Measurements from ENCODE around the gene NBL1.

DNA sequence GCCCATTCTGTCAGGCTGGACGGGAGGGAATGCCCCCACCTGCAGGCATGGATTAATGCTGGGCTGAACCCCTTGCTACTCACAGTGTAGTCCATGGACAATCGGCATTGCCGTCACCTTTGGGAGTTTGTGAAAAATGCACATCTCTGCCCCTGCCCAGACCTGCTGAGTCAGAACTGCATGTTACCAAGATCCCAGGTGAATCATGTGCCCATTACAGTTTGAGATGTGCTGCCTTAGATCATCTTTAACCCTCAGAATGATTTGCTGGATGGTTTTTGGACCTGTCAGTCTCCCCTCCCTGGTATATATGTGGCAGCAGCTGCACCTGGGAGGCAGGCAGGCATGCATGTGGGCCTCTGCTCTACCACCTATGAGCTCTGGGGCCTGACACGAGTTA is 35.6 kb downstream of the NBL1 start:
- TF ChIP-seq CTCF (IDR thresholded peaks at IDR 0.05; ENCODE audit: insufficient read depth, low read length, poor library complexity, severe bottlenecking) (no peak), EZH2phosphoT487 (conservative IDR thresholded peaks at IDR 0.05; ENCODE audit: low read length) (no peak)
